K562 (cell line): Measurements from ENCODE around the gene LAMA1. TPM values are rescaled to one million over a fixed set of nuclear protein-coding genes. Genes with fewer than 3 reads are reported as not detected.

Experiments
- ATAC-seq: fragments of 200-7000 bp; cut with Tn5 transposase; 3 replicates; pipeline ENCODE4 v1.9.1; 2020; ENCODE audit warnings: moderate library complexity
- BruUV-seq: library from RNA; stranded (reverse); fragments of 400-500 nt; replicated peaks from 2 replicates; lab custom pipeline; 2021; lab: Mats Ljungman, UMichigan
- CTCF ChIA-PET: fragments of 300-600 bp; formaldehyde crosslinking; extraction: SDS; loops from one replicate; lab custom pipeline; 2021; ENCODE audit warnings: low intra/inter-chr PET ratio; lab: Yijun Ruan, JAX
- POLR2A ChIA-PET: fragments of 300-600, 350-650 bp; sonication (Branson Sonifier 250); formaldehyde crosslinking; extraction: SDS; loops from one replicate; lab custom pipeline; 2021; ENCODE audit warnings: antibody characterized with exemption, inconsistent platforms; lab: Yijun Ruan, JAX
- DNase-seq, 4 experiments: peaks; one replicate each; pipeline versions ENCODE4 v3.0.0 to v3.0.0-alpha.2; 2011 to 2018; ENCODE audit warnings: low spot score in 3 of 4, mixed read lengths in 3 of 4; ENCODE audit errors: extremely low read depth in 1 of 4
- FAIRE-seq: peaks from 2 replicates; lab custom pipeline; 2011; peaks lifted over from hg19 to GRCh38; lab: Jason Lieb, UNC
- H2AFZ ChIP-seq: 2 replicates; pipeline ENCODE4 v1.6.0; 2011; ENCODE audit warnings: low read depth, low read length, control low read depth, inconsistent platforms
- H3K27ac ChIP-seq: fragments of 200-600 bp; 3 replicates; pipeline ENCODE4 v1.8.0; 2011; ENCODE audit warnings: low read depth, mild to moderate bottlenecking, control low read depth, inconsistent platforms, low read length, moderate library complexity, mixed read lengths; ENCODE audit errors: extremely low read depth
- H3K27me3 ChIP-seq, 2 experiments: fragments of 300-600 bp in 1 of 2; 2 replicates in 1 of 2; 3 replicates in 1 of 2; pipeline versions ENCODE4 v1.6.0 to v1.8.0; 2011; ENCODE audit warnings: inconsistent platforms in 2 of 2, low read length in 2 of 2, mild to moderate bottlenecking in 1 of 2, mixed read lengths in 1 of 2, moderate library complexity in 1 of 2; ENCODE audit not compliant: control insufficient read depth in 2 of 2, insufficient read depth in 2 of 2
- H3K36me3 ChIP-seq: fragments of 300-600 bp; 3 replicates; pipeline ENCODE4 v1.8.0; 2011; ENCODE audit warnings: mild to moderate bottlenecking, low read length, inconsistent platforms; ENCODE audit not compliant: control insufficient read depth, insufficient read depth
- H3K4me1 ChIP-seq, 2 experiments: fragments of 200-600 bp in 1 of 2; replicated peaks in 1 of 2; 2 replicates in 1 of 2; 3 replicates in 1 of 2; pipeline versions ENCODE4 v1.5.1 to v1.8.0; 2011; ENCODE audit warnings: inconsistent platforms in 2 of 2, low read length in 2 of 2, mild to moderate bottlenecking in 1 of 2, mixed read lengths in 1 of 2, moderate library complexity in 1 of 2; ENCODE audit not compliant: control insufficient read depth in 2 of 2, insufficient read depth in 2 of 2
- H3K4me2 ChIP-seq: 2 replicates; pipeline ENCODE4 v1.6.1; 2011; ENCODE audit warnings: low read length, control low read depth, inconsistent platforms, mixed read lengths; ENCODE audit not compliant: insufficient read depth
- H3K4me3 ChIP-seq: fragments of 200-600 bp; sonication (generic), shearing (Covaris generic); 2 replicates; pipeline ENCODE4 v1.5.1; 2016; ENCODE audit warnings: control low read depth, inconsistent platforms
- H3K79me2 ChIP-seq: fragments of 200-600 bp; 3 replicates; pipeline ENCODE4 v1.8.0; 2011; ENCODE audit warnings: low read length, inconsistent platforms; ENCODE audit not compliant: control insufficient read depth, insufficient read depth
- H3K9ac ChIP-seq, 2 experiments: 2 replicates each; pipeline versions ENCODE4 v1.6.0 to v1.6.1; 2011; ENCODE audit warnings: low read depth in 2 of 2, low read length in 2 of 2, control low read depth in 1 of 2, inconsistent platforms in 1 of 2, mild to moderate bottlenecking in 1 of 2, mixed read lengths in 1 of 2; ENCODE audit not compliant: insufficient read depth in 1 of 2
- H3K9me1 ChIP-seq: one replicate; pipeline ENCODE4 v1.6.0; 2011; ENCODE audit warnings: inconsistent platforms, mild to moderate bottlenecking, low read length, moderate library complexity; ENCODE audit not compliant: control insufficient read depth, insufficient read depth
- H3K9me3 ChIP-seq: replicated peaks from 2 replicates; pipeline ENCODE4 v1.5.1; 2011; ENCODE audit warnings: low read depth, low read length, inconsistent platforms; ENCODE audit not compliant: control insufficient read depth, insufficient read depth
- H4K20me1 ChIP-seq: replicated peaks from 2 replicates; pipeline ENCODE4 v1.6.1; 2011; ENCODE audit warnings: low read length, inconsistent platforms, mixed read lengths; ENCODE audit not compliant: control insufficient read depth, insufficient read depth
- CC2D1A ChIP-seq: fragments of 450-650 bp; IDR thresholded peaks from 2 replicates; pipeline ENCODE4 v1.6.1; 2017; ENCODE audit warnings: mild to moderate bottlenecking
- HBP1 ChIP-seq: fragments of 450-650 bp; formaldehyde crosslinking; IDR thresholded peaks from 2 replicates; pipeline ENCODE4 v1.4.0; 2022; ENCODE audit warnings: missing genetic modification characterization
- HEY1 ChIP-seq: fragments of 250-450 bp; sonication (Bioruptor Pico); IDR thresholded peaks from 2 replicates; pipeline ENCODE4 v1.5.0; 2020; ENCODE audit warnings: mild to moderate bottlenecking, moderate library complexity, borderline replicate concordance
- PYGO2 ChIP-seq: fragments of 450-650 bp; IDR thresholded peaks from 2 replicates; pipeline ENCODE4 v1.6.1; 2016; ENCODE audit warnings: mild to moderate bottlenecking, missing genetic modification characterization, moderate library complexity, missing compliant biosample characterization
- ZFP91 ChIP-seq: sonication (generic); formaldehyde crosslinking; IDR thresholded peaks from 2 replicates; pipeline ENCODE4 v1.8.0; 2022; ENCODE audit warnings: mild to moderate bottlenecking, missing genetic modification reagents
- ZNF551 ChIP-seq: fragments of 250-450 bp; sonication (Bioruptor Pico); IDR thresholded peaks from 2 replicates; pipeline ENCODE4 v1.5.0; 2021; ENCODE audit warnings: mild to moderate bottlenecking, moderate library complexity
- ZNF717 ChIP-seq: fragments of 250-450 bp; sonication (Bioruptor Pico); IDR thresholded peaks from 2 replicates; pipeline ENCODE4 v1.5.0; 2021
- ZZZ3 ChIP-seq: fragments of 450-650 bp; IDR thresholded peaks from 2 replicates; pipeline ENCODE4 v1.6.1; 2016; ENCODE audit warnings: antibody characterized with exemption, mild to moderate bottlenecking, moderate library complexity
- WGBS: fragments of 100-300 bp; shearing (Covaris generic); methylation state at CpG from one replicate; pipeline ENCODE4 v1.1.6; 2016; ENCODE audit warnings: low coverage, mixed read lengths; ENCODE audit not compliant: insufficient coverage; ENCODE audit errors: missing lambda C conversion rate; 5-methylcytosine and 5-hydroxymethylcytosine counted together
- in situ Hi-C: fragments of 300-500 bp; cut with MboI; formaldehyde crosslinking; loops from 4 replicates; pipeline ENCODE4 v1.15.0; 2018; ENCODE audit warnings: inconsistent platforms, mixed read lengths
- intact Hi-C: fragments of 100-400 bp; cut with micrococcal nuclease; formaldehyde crosslinking; loops from 2 replicates; pipeline ENCODE4 v1.14.2; 2022
- polyA plus RNA-seq, 8 experiments: library from polyadenylated mRNA; depleted of rRNA in 4 of 8; stranded (reverse) in 5 of 8; unstranded in 3 of 8; fragments of >200 nt; fragmentation: Nextera tagmentation in 2 of 8; fragmentation: Illumina TruSeq in 1 of 8; extraction: Ambion mirVana in 2 of 8; extraction: Trizol in 1 of 8; gene quantifications; 2 replicates each; pipeline versions ENCODE4 v1.2.1 to v1.2.3, GENCODE V29; 2011 to 2014; ENCODE audit warnings: inconsistent platforms in 1 of 8, missing spikeins in 1 of 8
- total RNA-seq, 7 experiments: library from RNA; depleted of rRNA in 6 of 7; stranded (reverse); fragments of >200 nt in 6 of 7; fragmentation: Illumina TruSeq in 2 of 7; extraction: Trizol in 2 of 7; gene quantifications; 2 replicates each; pipeline versions ENCODE4 v1.2.1 to v1.2.3, GENCODE V29; 2011 to 2021; ENCODE audit warnings: low replicate concordance in 1 of 7

The LAMA1 gene
- total and polyA plus RNA-seq, 9 of the 15 experiments (the other 6 are each of a cell fraction or from before 2014, with no cell fraction given): 0.04 TPM; not detected in 8

- peaks cover 5% of the 10 kb centered on the region in 2 experiments; a peak in 1 of 5 replicates for H3K27me3 ChIP-seq
- H3K4me3 ChIP-seq: no peak overlapping the region
- H3K27ac ChIP-seq: no peak overlapping the region
- DNase-seq (no peak), ATAC-seq (no peak), FAIRE-seq (no peak)
- no peaks in the 10 kb centered on the region for H3K9me1 ChIP-seq
- in situ Hi-C loops: no loop called here
- 1% methylated on average over 6 of the region's 6 CpGs for WGBS
- no peak overlapping the region for H3K9ac ChIP-seq
- no peaks in the 10 kb centered on the region for H3K79me2 ChIP-seq
- no peaks in the 10 kb centered on the region for H4K20me1 ChIP-seq
- H2AFZ ChIP-seq: no peak overlapping the region
- no TSS peak for BruUV-seq
- CTCF ChIA-PET: no interaction called here
- no peaks in the 10 kb centered on the region for H3K9me3 ChIP-seq
- H3K36me3 ChIP-seq: no peaks in the 10 kb centered on the region
- no peak overlapping the region for H3K4me2 ChIP-seq
- TF ChIP-seq CC2D1A: no peak
- TF ChIP-seq HEY1 (CRISPR knock-in tag): no peak
- no peak for TF ChIP-seq ZZZ3
- TF ChIP-seq HBP1 (CRISPR knock-in tag): no peak
- no peak for TF ChIP-seq ZNF717
- TF ChIP-seq ZFP91 (CRISPR knock-in tag): no peak
- TF ChIP-seq PYGO2: no peak
- TF ChIP-seq ZNF551: no peak
- intact Hi-C loops: no loop called here
- POLR2A ChIA-PET: no interaction called here
- H3K4me1 ChIP-seq: no peaks in the 10 kb centered on the region
These were observed 61.6 kb downstream of the LAMA1 start for GRCh38 chr18:7056026-7056425.
